Tibial nerve (tissue), 4 donors: ENCODE data around the gene SEMA6A. TPM values are rescaled to one million over a fixed set of nuclear protein-coding genes. Genes with fewer than 3 reads are reported as not detected.

Experiments used
- DNase-seq, 2 donors: peaks; one replicate each; pipeline ENCODE4 v3.0.0-alpha.2; 2019; ENCODE audit warnings: low spot score in 2 of 2
- H3K27ac ChIP-seq, 4 donors: fragments of 200-600 bp; sonication (generic) in 3 of 4; one replicate each; pipeline ENCODE4 v1.5.1; 2017 to 2019; ENCODE audit warnings: mild to moderate bottlenecking in 1 of 4
- H3K27me3 ChIP-seq, 2 donors: fragments of 200-600 bp; sonication (generic) in 1 of 2; one replicate each; pipeline versions ENCODE4 v1.5.1 to v1.6.0; 2017 to 2019
- H3K36me3 ChIP-seq, 3 donors: fragments of 200-600 bp; sonication (generic); one replicate each; pipeline ENCODE4 v1.5.1; 2018 to 2019
- H3K4me1 ChIP-seq, 4 donors: fragments of 200-600 bp; sonication (generic) in 3 of 4; one replicate each; pipeline ENCODE4 v1.5.1; 2017 to 2019
- H3K4me3 ChIP-seq, 4 donors: fragments of 200-600 bp; sonication (generic) in 3 of 4; one replicate each; pipeline ENCODE4 v1.5.1; 2017 to 2019; ENCODE audit warnings: mild to moderate bottlenecking in 1 of 4, moderate library complexity in 1 of 4
- H3K9me3 ChIP-seq, 4 donors: fragments of 200-600 bp; sonication (generic) in 3 of 4; one replicate each; pipeline ENCODE4 v1.5.1; 2017 to 2019
- CTCF ChIP-seq, 5 experiments: fragments of 200-600 bp in 3 of 5; fragments of 450-650 bp in 2 of 5; sonication (generic) in 3 of 5; IDR thresholded peaks; one replicate each; pipeline ENCODE4 v1.5.1; 2016 to 2019; ENCODE audit warnings: antibody characterized with exemption in 5 of 5, mild to moderate bottlenecking in 3 of 5, moderate library complexity in 2 of 5
- EP300 ChIP-seq, 2 donors: sonication (generic); formaldehyde crosslinking; IDR thresholded peaks; one replicate each; pipeline ENCODE4 v1.6.1; 2017; ENCODE audit warnings: antibody characterized with exemption in 2 of 2, mild to moderate bottlenecking in 1 of 2
- POLR2A ChIP-seq, 2 donors: fragments of 450-650 bp; IDR thresholded peaks; one replicate each; pipeline ENCODE4 v1.6.1; 2017; ENCODE audit warnings: antibody characterized with exemption in 2 of 2, mild to moderate bottlenecking in 2 of 2, moderate library complexity in 2 of 2
- WGBS, 2 donors: methylation state at CpG; one replicate each; pipeline ENCODE4 v1.1.5; 2018; 5-methylcytosine and 5-hydroxymethylcytosine counted together
- total RNA-seq, 4 donors: library from RNA; depleted of rRNA; stranded (reverse); fragments of >200 nt; gene quantifications; one replicate each; pipeline ENCODE4 v1.1.0, GENCODE V29; 2016

Gene SEMA6A
- total RNA-seq, 4 donors from 2014 or later = 13.6 to 25.1 (median 21.4) TPM

DNA sequence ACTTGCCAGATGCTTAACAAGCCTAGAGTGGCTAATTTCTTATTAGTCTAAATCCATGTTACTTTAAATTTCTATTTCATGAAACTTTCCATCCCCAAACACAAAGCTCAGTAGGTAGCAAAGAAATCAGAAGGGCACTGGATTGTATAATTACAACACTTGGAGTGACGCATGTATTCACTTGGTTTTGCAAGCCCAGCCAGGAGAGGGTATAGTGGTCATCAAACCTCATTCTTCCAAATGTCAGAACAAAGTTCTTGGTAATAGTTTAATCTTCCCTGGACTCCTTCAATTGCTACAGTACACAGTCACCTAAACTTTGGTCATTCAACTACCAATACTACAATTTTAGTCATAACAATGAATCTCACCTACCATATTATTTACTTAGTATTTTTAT is 112.1 kb downstream of the SEMA6A start:
- no peak overlapping the region for H3K4me3 ChIP-seq
- H3K27ac ChIP-seq = no peak overlapping the region
- no peaks in the 10 kb centered on the region for H3K27me3 ChIP-seq
- 93 to 97% methylated on average over 1 of the region's 1 CpG for WGBS, 2 donors
- TF ChIP-seq CTCF (IDR thresholded peaks at IDR 0.05) (no peak), POLR2A (IDR thresholded peaks at IDR 0.05) (no peak), EP300 (IDR thresholded peaks at IDR 0.05) (no peak)
- no peak for DNase-seq
- H3K36me3 ChIP-seq = peaks cover 0 to 11% (median 0%) of the 10 kb centered on the region in 3 donors
- H3K4me1 ChIP-seq = no peaks in the 10 kb centered on the region
- no peaks in the 10 kb centered on the region for H3K9me3 ChIP-seq

GRCh38 chr5:116459301-116459700 is 115.3 kb downstream of the SEMA6A start:
- Histone ChIP-seq H3K36me3 (peaks cover 0 to 4% (median 0%) of the 10 kb centered on the region in 3 donors), H3K9me3 (no peaks in the 10 kb centered on the region), H3K27me3 (no peaks in the 10 kb centered on the region), H3K4me3 (no peak overlapping the region), H3K4me1 (peaks cover 0 to 14% (median 2%) of the 10 kb centered on the region in 4 donors), H3K27ac (no peak overlapping the region)
- TF ChIP-seq EP300 (IDR thresholded peaks at IDR 0.05) (no peak), CTCF (IDR thresholded peaks at IDR 0.05) (no peak), POLR2A (IDR thresholded peaks at IDR 0.05) (no peak)
- no peak for DNase-seq
- WGBS, 2 donors = 36 to 53% methylated on average over 2 of the region's 2 CpGs

GRCh38 chr5:116457062-116457461 is 117.6 kb downstream of the SEMA6A start:
- peaks cover 0 to 32% (median 9%) of the 10 kb centered on the region in 4 donors for H3K4me1 ChIP-seq
- TF ChIP-seq POLR2A (IDR thresholded peaks at IDR 0.05) = no peak
- TF ChIP-seq CTCF (IDR thresholded peaks at IDR 0.05) = no peak
- TF ChIP-seq EP300 (IDR thresholded peaks at IDR 0.05) = no peak
- H3K27me3 ChIP-seq = no peaks in the 10 kb centered on the region
- H3K4me3 ChIP-seq = no peak overlapping the region
- WGBS, 2 donors = 87 to 97% methylated on average over 4 of the region's 4 CpGs
- peaks cover 0 to 4% (median 0%) of the 10 kb centered on the region in 3 donors for H3K36me3 ChIP-seq
- no peak overlapping the region for H3K27ac ChIP-seq
- no peaks in the 10 kb centered on the region for H3K9me3 ChIP-seq
- no peak for DNase-seq

- Histone ChIP-seq H3K27me3 (no peaks in the 10 kb centered on the region), H3K9me3 (no peaks in the 10 kb centered on the region), H3K4me1 (peaks cover 0 to 35% (median 9%) of the 10 kb centered on the region in 4 donors), H3K27ac (no peak overlapping the region), H3K36me3 (peaks cover 0 to 4% (median 0%) of the 10 kb centered on the region in 3 donors), H3K4me3 (no peak overlapping the region)
- WGBS, 2 donors = 50 to 63% methylated on average over 1 of the region's 1 CpG
- no peak for DNase-seq
- TF ChIP-seq CTCF (IDR thresholded peaks at IDR 0.05) = no peak
- no peak for TF ChIP-seq POLR2A (IDR thresholded peaks at IDR 0.05)
- no peak for TF ChIP-seq EP300 (IDR thresholded peaks at IDR 0.05)
Measured at GRCh38 chr5:116456036-116456435, 118.6 kb downstream of the SEMA6A start.

- Histone ChIP-seq H3K27ac (peak overlapping the region in 1 of 4 donors; percentile 18), H3K4me1 (peaks cover 0 to 35% (median 9%) of the 10 kb centered on the region in 4 donors), H3K27me3 (no peaks in the 10 kb centered on the region), H3K4me3 (no peak overlapping the region), H3K9me3 (no peaks in the 10 kb centered on the region), H3K36me3 (peaks cover 0 to 4% (median 0%) of the 10 kb centered on the region in 3 donors)
- no peak for DNase-seq
- 68 to 73% methylated on average over 5 of the region's 5 CpGs for WGBS, 2 donors
- TF ChIP-seq POLR2A (IDR thresholded peaks at IDR 0.05) (no peak), EP300 (IDR thresholded peaks at IDR 0.05) (no peak), CTCF (IDR thresholded peaks at IDR 0.05) (no peak)
Measured at GRCh38 chr5:116455061-116455460, 119.6 kb downstream of the SEMA6A start.
